Measurements from ENCODE around the gene PIK3IP1.
A peak's percentile ranks its signal among the peaks of the same experiment; 100 is the strongest.

Gene PIK3IP1

DNA sequence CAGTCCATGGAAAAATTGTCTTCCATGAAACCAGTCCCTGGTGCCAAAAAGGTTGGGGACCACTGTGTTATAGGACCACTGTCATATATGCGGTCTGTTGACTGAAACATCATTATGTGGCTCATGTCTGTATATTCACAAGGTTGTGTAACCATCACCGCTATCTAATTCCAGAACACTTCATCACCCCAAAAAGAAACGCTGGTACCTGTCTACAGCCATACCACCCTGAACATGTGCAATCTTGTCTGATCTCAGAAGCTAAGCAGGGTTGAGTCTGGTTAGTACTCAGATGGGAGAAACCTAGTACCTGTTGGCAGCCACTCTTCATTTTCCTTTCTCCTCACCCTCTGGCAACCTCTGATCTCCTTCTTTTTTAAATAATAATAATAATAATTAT is 12.9 kb upstream of the PIK3IP1 start:
- no peak for DNase-seq

DNA sequence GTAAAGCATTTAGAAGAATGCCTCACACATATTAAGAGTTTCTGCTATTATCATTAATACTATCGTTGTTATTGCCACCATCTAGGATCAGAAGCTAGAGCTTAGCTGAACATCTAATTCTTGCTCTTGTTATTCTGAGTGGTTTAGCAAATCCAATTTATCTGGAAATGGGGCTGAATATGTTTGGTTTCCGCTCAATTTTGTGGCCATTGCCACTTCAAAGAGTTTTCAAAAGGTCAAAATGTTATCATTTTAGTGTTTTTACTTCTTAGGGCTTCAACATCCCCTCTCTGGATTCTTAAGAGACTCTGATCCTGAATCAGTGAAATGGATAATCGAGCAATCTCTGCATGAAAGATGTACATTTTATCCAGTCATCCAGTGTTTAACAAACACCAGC is 10.2 kb upstream of the PIK3IP1 start:
- DNase-seq = no peak

DNA sequence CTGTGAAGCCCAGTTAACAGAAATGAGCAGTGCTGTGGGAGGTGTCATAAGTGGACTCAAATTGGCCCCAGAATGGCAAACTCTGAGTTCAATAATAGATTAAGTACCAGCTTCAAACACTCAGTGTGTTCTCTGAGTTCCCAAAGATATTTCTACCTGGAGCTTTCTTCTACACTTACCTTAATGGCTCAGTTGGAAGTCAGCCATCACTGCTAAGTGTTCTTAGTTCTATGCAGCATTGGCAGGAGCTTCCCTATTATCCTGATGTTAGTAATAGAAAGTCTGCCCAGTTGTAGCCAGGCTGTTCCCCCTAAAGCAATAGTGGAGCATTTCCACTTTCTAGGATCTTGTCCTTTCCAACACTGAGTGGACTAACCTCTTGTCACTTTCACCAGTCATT is 9.7 kb upstream of the PIK3IP1 start:
- DNase-seq = no peak

DNA sequence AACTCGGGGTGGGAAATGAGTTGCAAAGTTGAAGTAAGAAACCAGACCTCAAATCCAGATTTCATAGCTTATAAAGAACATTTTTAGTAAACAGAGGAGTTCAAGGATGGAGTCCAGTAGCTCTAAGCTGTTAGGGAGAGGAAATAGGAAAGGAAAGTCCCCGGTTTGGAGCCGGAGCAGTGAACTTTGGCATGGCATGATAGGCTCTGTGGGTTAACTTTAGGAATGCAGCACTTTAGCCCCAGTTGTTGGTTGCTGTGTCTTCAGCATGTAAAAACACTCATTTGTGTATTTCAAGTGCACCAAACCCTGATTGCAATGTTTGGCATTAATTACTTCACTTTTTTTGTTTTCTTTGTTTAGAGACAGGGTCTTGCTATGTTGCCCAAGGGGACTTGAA is 8.6 kb upstream of the PIK3IP1 start:
- no peak for DNase-seq

DNA sequence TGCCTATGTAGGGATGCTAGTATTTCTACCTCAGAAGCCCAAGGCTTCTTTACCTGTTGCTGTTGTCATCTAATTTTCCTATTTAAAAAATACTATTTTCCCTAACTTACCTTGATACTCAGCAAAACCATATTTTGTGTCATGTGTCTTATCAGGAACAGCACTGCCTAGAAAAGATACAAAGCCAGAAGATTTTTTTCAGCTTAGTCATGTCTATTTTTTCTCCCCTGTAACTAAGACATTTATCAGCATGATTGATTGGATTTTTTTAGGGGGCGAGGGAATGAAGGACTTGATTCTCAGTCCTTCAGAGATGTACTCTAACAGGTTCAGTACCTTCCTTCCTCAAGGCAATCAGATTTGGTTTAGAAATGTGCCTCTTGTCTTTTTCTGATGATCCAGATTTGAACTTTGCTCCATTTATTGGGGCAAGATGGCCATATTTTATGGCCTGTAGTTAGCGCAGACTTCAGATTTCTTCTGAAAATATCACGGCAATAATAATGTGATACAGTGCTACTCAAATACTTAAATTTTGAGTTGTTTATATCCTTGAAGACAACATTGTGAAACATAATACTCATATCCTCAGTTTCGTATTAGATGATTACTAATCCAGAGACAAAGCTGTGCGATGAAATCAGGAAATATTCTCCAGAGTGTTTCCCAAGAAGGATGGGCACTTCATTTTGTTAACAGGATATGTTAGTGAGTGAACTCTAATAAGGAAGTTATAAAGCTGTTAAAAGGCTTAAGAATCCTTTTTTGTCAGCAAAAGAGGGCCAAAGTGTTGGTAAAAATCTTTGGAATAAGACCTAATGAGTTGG is 3.8 kb upstream of the PIK3IP1 start:
- DNase-seq = no peak

DNA sequence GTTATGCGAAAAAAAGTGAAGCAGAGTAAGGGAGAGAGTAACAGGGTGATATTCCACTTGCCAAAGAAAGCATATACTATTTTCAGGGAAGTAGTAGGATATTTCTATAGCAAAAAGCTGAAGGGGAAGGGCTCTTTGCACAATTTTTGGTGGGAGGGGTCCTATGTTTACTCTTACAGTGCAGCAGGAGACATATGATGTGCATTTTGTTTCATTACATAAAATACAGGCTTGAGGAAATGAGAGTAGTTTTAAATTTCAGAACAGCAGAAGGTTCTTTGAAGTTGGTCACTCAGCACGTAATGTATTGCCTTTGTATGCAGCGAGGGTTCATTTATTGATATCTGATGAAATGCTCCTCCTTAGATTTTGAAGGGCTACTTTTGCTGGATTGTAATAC is 3.1 kb upstream of the PIK3IP1 start:
- DNase-seq = no peak

DNA sequence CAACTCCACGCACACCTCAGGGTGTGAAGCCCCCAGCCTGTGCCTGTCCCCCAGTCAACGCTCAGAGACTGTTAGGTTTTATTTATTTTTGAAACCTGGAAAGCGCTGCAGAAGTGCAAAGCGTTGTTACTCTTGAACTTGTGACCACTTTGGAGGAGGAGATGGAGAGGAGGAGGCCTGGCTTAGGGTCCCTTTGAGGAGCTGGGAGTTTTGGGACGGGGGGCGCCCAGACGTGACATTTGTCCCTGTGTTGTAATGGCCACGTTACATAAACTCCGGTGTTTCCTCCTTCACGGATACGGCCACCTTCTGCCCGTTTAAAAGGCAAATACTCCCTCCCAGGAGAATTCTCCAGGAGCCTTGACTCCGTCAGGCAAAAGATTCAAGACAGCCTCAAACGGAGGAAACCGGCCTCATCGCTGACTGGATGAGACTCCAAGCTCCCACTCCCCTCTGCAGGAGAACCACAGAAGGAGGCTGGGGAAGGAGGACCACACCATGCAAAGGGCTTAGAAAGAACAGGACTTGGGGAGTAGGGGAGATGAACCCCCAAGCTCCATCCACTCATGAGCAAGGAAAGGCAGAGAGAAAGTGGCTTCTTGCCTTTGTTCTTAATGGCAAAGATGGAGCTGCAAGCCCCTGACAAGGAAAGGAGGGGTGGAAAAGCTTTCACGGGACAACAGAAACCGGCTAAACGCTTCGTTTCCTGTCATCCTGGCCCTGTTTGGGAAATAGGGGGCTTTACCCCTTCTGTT is 630 bp downstream of the PIK3IP1 start:
- DNase-seq = no peak

DNA sequence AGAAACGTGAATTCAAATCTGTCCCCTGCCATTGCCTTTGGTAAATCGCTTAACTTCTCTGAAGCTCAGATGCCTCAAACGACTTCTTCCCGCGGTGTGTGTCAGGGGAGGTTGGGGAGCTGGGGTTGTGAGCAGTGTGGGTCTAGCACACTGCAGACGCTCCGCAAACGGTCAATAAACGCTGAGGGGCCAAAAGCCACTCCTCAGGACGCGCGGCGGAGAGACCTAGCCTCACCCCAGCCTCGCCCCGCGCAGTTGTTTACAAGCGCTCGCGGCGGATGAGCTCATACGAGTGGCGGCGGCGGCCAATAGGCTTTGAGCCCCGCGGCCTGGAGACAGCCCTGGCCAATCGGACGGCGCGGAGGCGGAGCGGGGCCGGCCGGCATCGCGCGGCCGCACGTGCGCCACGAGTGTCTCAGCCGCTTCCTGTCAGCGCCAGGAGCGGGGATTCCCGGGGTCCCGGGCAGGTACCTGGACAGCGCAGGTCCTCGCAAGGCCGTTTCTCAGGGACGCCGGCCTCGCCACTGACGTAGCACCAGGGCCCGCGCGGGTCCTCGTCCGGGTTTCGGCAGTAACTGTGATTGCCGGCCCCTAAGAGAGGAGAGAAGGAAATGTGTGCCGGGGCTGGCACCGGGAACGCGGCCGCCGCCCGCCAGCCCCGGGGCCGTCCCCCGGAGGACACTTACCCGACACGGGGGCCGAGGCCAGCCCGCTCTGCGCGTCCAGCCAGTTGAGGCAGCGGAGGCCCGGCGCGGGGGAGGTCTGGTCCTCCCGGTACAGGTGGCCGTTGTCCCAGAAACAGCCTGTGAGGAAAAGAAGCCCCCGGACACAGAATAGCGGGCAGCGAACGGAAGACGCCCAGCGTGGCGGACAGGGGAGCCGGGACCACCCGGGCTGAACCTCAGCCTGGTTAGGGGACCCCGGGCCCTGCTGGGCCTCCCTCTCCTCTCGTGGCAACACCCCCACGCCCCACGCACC is 1.5 kb downstream of the PIK3IP1 start:
- DNase-seq = peak; percentile 94

DNA sequence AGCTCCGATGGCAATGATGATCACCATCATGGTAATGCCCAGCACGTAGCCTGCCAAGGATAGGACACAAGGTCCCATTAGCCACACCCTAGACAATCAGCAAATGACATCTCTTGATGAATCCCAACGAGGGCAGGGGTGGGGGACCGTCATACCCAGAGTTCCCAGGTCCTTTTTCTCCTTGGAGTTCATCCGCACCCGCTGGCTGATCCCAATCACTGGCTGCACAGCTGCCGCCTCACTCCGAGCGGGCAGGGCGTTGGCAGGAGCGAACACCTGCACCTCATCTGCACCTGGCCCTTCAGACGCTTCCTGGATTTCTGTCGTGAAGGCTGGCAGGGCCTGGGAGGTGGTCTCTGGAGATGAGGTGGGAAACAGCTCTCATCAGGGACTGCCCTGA is 2.9 kb downstream of the PIK3IP1 start:
- no peak for DNase-seq

DNA sequence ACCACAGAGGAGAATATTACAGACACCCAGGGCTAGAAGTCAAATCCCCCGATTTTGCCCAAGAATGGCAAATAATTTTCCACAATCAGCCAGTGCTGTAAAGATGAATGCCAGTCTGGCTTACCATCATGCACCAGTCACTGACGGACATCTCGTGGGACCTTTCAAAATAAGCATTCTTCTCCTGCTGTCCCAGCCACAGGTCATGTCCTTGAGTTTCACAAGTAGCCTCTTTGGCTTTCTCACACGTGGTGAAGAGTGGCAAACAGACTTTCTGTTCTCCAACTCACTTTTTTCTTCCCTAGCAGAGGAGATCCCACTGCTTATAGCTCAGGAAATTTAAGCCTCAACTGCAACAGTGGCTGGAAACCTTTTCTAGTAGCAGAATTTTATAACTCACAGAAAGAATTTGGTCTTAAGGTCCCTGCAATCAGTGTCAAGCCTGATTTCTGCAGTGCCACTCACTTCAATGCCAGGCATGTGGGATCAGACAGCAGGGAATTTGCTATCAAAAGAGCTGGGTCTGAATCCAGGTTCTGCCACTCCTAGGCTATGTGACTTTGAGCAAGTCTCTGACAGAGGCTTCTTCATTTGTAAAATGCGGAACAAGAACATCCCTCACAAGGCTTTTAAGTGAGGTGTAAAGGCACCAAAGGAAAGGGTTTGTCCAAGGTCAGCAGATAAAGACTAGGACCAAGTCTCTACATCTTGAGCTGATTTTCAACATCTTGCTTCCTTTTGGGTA is 3.6 kb downstream of the PIK3IP1 start:
- no peak for DNase-seq

DNA sequence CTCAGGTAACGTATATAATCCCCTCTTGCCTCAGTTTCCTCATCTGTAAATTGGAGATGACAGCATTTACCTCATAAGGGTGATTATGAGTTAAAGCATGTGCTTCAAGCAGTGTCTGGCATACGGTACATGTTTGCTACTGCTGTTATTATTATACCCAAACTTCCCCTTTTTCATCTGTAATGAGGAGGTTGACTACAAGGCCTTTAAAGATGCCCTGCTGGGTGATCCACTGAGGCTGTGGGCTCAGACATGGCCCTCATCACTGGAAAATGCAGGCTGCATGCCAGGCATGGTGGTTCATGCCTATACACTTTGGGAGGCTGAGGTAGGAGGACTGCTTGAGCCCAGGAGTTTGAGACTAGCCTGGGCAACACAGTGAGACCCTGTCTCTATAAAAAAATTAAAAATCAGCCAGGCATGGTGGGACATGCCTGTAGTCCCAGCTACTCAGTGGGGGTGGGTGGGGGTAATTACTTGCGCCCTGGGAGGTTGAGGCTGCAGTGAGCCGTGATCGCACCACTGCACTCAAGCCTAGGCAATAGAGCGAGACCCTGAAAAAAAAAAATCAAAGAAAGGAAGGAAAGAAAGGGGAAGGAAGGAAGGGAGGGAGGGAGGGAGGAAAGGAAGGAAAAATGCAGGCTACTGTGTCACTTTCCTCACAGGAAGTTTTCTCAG is 4.3 kb downstream of the PIK3IP1 start:
- no peak for DNase-seq

DNA sequence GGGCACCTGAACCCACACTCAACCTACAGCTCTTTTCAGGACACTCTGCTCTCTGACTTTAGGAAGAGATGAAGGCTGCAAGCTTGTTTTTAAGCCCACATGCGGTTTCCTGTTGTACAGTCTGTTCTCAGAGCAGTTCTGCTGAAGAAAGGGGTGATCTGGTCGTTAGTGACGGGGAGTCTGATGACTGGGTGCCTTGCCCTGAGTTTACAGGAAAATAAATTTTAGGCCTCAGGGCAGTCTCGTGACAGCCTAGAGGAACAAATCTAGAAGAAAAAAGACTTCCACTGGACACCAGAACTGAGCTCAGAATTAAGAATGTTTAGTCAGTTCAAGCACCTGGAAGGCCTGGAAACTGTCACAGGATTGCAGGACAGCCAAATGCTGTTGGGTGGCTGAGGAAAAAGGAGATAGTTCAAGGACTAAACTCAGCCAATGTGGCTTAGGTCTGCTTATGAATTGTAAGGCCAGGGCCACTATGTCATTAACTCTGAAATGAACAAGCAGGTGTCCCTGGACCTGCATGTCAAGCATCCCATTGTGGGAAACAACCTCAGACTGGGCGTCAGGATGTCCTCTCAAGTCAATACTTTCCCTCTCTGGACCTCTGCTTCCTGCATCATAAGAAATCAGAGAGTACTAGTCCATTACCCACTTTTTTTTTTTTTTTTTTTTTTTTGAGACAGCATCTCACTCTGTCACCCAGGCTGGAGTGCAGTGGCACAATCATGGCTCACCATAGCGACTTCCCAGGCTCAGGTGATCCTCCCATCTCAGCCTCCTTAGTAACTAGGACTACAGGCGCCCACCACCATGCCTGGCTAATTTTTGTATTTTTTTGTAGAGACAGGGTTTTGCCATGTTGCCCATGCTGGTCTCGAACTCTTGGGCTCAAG is 5.7 kb downstream of the PIK3IP1 start:
- peak; percentile 43 for DNase-seq

DNA sequence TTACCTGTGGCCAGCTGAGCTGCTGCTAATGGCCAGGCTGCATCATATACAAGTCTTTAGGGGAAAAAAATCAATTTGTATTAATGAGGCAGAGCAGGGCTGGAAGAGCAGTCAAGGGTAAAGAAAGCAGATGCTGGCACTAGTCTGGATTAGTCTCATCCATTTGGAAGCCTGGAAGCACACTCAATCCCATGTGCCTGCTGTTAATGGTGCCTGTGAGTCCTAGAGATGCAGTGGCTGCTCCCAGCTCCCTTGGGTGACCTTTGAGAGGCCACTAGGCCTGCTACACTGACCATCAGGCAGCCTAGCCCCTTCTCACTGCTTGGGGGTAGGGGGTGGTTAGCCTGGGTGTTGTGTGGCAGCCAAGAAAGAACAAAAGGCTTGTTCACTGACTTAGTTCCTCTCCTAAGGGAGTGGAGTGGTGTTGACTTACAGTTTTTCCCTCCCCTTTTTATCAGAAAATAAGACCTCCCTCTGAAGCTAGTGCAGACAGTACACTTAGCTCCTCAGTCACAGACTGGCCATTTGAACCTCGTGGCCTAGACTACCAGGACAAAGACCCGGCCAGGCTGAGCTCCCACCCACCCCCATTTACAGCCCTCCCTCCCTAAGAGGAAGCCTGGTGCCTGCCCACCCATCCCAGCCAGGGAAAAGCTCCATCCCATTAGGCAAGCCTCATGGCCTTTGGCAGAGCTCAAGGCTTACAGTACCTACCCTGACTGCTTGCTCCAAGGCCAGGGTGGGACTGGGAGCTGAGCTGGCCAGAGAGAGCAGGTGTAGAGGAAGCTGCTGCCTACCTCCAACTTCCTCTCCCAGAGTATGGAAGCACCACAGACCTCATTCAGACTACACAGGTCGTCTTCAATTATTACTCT is 7.8 kb downstream of the PIK3IP1 start:
- no peak for DNase-seq

DNA sequence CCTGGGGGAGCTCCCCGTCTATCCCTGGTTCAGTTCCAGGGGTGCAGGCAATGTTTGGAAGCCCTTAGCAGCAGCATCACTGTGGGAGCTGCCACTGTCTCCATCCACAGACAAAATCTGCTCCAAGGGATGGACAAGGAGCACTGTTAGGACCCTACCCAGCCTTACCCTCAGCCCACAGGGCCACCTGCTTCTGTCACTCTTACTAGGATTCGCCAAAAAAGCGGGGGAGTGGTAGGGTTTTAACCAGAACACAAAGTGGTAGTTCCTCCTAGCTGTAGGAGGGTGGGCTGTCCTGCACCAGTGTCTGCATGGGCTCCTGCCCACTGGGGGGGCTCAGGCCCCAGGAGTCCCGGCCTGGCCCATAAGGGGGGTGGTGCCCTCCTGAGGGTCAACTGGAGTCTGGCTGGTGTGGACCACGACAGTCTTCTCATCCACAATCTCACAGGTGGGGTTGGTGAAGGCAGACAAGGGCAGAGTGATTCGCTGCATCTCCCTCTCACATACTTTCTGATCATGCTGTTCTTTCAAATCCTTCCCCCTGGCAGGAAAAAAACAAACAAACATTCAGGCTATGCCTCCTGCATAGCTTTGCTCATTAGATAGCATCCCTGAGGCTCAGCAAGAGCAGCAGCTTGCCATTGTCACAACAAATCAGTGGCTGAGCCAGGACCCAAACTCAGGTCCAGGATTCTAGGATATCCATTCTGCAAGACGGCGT is 9.4 kb downstream of the PIK3IP1 start:
- DNase-seq = no peak

DNA sequence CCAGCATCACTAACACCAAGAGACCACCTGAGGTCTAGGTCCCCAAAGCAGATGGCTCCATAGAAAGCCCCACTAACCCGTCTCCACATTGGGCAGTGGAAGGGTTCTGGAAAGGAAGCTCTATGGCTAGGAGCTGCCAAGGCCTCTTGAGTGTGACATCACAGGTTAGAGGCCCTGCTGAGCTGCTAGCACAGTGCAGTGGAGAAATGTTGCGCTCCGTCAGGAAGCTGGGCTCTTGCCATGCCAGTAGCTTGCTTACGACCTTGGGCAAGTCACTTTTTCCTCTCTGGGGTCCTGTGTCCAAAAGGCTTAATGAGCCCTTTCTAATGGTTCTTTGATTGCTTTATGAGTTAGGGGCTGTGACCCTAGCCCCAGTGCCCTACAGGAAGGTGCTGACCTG is 10.6 kb downstream of the PIK3IP1 start:
- DNase-seq = no peak

DNA sequence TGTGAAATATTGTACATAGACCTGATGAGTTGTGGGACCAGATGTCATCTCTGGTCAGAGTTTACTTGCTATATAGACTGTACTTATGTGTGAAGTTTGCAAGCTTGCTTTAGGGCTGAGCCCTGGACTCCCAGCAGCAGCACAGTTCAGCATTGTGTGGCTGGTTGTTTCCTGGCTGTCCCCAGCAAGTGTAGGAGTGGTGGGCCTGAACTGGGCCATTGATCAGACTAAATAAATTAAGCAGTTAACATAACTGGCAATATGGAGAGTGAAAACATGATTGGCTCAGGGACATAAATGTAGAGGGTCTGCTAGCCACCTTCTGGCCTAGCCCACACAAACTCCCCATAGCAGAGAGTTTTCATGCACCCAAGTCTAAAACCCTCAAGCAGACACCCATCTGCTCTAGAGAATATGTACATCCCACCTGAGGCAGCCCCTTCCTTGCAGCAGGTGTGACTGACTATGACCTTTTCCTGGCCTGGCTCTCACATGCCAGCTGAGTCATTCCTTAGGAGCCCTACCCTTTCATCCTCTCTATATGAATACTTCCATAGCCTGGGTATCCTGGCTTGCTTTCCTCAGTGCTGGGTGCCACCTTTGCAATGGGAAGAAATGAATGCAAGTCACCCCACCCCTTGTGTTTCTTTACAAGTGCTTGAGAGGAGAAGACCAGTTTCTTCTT is 12.3 kb downstream of the PIK3IP1 start:
- DNase-seq = no peak

DNA sequence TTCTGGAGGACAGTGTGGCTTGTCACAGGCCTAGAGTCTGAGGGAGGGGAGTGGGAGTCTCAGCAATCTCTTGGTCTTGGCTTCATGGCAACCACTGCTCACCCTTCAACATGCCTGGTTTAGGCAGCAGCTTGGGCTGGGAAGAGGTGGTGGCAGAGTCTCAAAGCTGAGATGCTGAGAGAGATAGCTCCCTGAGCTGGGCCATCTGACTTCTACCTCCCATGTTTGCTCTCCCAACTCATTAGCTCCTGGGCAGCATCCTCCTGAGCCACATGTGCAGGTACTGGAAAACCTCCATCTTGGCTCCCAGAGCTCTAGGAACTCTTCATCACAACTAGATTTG is 13.0 kb downstream of the PIK3IP1 start:
- no peak for DNase-seq

DNA sequence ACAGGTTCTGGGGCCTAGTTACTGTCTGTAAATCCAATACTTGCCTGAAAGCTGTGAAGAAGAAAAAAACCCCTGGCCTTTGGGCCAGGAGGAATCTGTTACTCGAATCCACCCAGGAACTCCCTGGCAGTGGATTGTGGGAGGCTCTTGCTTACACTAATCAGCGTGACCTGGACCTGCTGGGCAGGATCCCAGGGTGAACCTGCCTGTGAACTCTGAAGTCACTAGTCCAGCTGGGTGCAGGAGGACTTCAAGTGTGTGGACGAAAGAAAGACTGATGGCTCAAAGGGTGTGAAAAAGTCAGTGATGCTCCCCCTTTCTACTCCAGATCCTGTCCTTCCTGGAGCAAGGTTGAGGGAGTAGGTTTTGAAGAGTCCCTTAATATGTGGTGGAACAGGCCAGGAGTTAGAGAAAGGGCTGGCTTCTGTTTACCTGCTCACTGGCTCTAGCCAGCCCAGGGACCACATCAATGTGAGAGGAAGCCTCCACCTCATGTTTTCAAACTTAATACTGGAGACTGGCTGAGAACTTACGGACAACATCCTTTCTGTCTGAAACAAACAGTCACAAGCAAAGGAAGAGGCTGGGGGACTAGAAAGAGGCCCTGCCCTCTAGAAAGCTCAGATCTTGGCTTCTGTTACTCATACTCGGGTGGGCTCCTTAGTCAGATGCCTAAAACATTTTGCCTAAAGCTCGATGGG is 13.5 kb downstream of the PIK3IP1 start:
- DNase-seq = no peak

Data from activated CD4-positive, alpha-beta T cell treated with anti-CD3 and anti-CD28 coated beads for 1 hour (primary cell).